ENCODE measurements around the gene COMMD7. TPM values are rescaled to one million over a fixed set of nuclear protein-coding genes. Genes with fewer than 3 reads are reported as not detected.

Gene COMMD7
- total RNA-seq (10 to 100 TPM; 16.4 to 45.2 (median 38.9) TPM), polyA plus RNA-seq (10 to 100 TPM; 41.7 to 58.6 (median 47.6) TPM)
- long read RNA-seq, donor 1, transcript COMMD7-201 (9 exons, 1,900 nt): major isoform, 17 of 21 reads
- long read RNA-seq, donor 1, partial matches to known transcripts: 0 of 21 reads
- long read RNA-seq, donor 1, other reads (novel, unspliced or antisense): 0 of 21 reads
- long read RNA-seq, donor 2, transcript COMMD7-201 (9 exons, 1,900 nt): major isoform, 13 of 14 reads
- long read RNA-seq, donor 2, partial matches to known transcripts: 0 of 14 reads
- long read RNA-seq, donor 2, other reads (novel, unspliced or antisense): 0 of 14 reads
- long read RNA-seq, donor 3, transcript COMMD7-201 (9 exons, 1,900 nt): major isoform, 13 of 15 reads
- long read RNA-seq, donor 3, partial matches to known transcripts: 0 of 15 reads
- long read RNA-seq, donor 3, other reads (novel, unspliced or antisense): 0 of 15 reads
- long read RNA-seq, donor 4, transcript COMMD7-201 (9 exons, 1,900 nt): major isoform, 30 of 37 reads
- long read RNA-seq, donor 4, partial matches to known transcripts: 3 of 37 reads
- long read RNA-seq, donor 4, other reads (novel, unspliced or antisense): 1 of 37 reads
- long read RNA-seq, donor 5, transcript COMMD7-202 (9 exons, 1,343 nt): minor isoform, 7 of 104 reads
- long read RNA-seq, donor 5, transcript COMMD7-201 (9 exons, 1,900 nt): major isoform, 92 of 104 reads
- long read RNA-seq, donor 5, partial matches to known transcripts: 1 of 104 reads
- long read RNA-seq, donor 5, other reads (novel, unspliced or antisense): 4 of 104 reads
- long read RNA-seq, donor 6, transcript COMMD7-201 (9 exons, 1,900 nt): major isoform, 14 of 19 reads
- long read RNA-seq, donor 6, partial matches to known transcripts: 0 of 19 reads
- long read RNA-seq, donor 6, other reads (novel, unspliced or antisense): 1 of 19 reads
- long read RNA-seq, donor 7, transcript COMMD7-201 (9 exons, 1,900 nt): major isoform, 7 of 8 reads
- long read RNA-seq, donor 7, partial matches to known transcripts: 0 of 8 reads
- long read RNA-seq, donor 7, other reads (novel, unspliced or antisense): 0 of 8 reads
- long read RNA-seq, donor 8, transcript COMMD7-201 (9 exons, 1,900 nt): major isoform, 22 of 27 reads
- long read RNA-seq, donor 8, transcript COMMD7-202 (9 exons, 1,343 nt): minor isoform, 5 of 27 reads
- long read RNA-seq, donor 8, partial matches to known transcripts: 0 of 27 reads
- long read RNA-seq, donor 8, other reads (novel, unspliced or antisense): 0 of 27 reads
- long read RNA-seq, donor 9, transcript COMMD7-201 (9 exons, 1,900 nt): major isoform, 21 of 22 reads
- long read RNA-seq, donor 9, partial matches to known transcripts: 0 of 22 reads
- long read RNA-seq, donor 9, other reads (novel, unspliced or antisense): 0 of 22 reads
- long read RNA-seq, donor 10, transcript COMMD7-201 (9 exons, 1,900 nt): major isoform, 16 of 16 reads
- long read RNA-seq, donor 10, partial matches to known transcripts: 0 of 16 reads
- long read RNA-seq, donor 10, other reads (novel, unspliced or antisense): 0 of 16 reads

DNA sequence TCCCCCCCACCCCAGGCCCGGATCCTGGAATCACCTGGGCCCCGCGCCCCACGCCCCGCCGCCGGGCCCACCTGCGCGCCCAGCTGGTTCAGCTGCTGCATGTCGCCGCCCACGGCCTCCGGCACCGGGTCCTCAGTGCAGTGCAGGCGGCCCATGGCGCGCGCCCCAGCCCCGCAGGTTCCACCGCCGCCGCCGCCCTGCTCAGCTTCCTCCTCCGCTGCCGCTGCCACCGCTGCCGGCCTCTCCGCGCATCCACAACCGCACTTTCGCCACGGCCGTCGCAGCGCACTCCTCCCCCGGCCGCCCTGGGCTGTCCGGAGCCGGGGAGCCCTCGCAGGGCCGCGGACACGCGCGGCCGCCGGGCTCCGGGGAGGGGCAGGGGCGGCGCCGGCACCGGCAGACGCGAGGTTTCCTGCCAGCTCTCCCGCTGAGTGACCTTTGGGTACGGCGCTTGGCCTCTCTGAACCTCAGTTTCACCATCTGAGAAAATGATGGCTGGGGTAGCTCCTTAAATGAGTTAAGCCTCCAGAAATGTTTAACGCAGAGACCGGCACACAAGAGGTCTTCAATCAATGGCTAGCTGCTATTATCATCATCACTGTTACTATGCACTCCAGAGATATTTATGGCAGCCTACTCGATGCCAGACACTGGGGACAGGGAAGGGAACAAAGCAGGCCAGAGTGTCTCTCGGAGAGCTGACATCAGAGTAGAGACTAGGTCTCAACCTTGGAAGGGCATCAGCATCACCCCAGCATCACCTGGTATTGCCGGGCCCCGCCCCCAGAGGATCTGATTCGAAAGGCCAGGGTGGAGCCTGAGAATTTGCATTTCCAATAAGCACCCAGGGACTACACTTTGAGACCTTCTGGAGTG lies at the start of gene COMMD7:
Gene COMMD7 (minus strand): TSS at position 231 of the 876 bp plus-strand sequence. CDS start 76 bp downstream, at position 155.
- DNase-seq: peak; percentile 53 to 77 (median 62)
- peak within 1 kb of the TSS; percentile 33 to 83 (median 78) for H3K4me3 ChIP-seq
- H3K4me1 ChIP-seq (replicated peaks in 1 of 2): peaks cover 4 to 6% of the 10 kb centered on the region in 2 donors
- H3K27ac ChIP-seq: peak within 1 kb of the TSS in 4 of 5 donors; percentile 62 to 91 (median 85)
- no peaks in the 10 kb centered on the region for H3K27me3 ChIP-seq
- no peaks in the 10 kb centered on the region for H3K36me3 ChIP-seq (replicated peaks in 1 of 2)
- intact Hi-C loops (cut with DNase I): no loop called here
- TF ChIP-seq, protein P1, sequence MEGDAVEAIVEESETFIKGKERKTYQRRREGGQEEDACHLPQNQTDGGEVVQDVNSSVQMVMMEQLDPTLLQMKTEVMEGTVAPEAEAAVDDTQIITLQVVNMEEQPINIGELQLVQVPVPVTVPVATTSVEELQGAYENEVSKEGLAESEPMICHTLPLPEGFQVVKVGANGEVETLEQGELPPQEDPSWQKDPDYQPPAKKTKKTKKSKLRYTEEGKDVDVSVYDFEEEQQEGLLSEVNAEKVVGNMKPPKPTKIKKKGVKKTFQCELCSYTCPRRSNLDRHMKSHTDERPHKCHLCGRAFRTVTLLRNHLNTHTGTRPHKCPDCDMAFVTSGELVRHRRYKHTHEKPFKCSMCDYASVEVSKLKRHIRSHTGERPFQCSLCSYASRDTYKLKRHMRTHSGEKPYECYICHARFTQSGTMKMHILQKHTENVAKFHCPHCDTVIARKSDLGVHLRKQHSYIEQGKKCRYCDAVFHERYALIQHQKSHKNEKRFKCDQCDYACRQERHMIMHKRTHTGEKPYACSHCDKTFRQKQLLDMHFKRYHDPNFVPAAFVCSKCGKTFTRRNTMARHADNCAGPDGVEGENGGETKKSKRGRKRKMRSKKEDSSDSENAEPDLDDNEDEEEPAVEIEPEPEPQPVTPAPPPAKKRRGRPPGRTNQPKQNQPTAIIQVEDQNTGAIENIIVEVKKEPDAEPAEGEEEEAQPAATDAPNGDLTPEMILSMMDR (IDR thresholded peaks at IDR 0.05): no peak
- peak; percentile 24 to 37 for TF ChIP-seq POLR2A (IDR thresholded peaks at IDR 0.05)
- 0 to 5% (median 1%) methylated on average over 2 to 64 of the region's 64 CpGs for WGBS, 4 donors
- no peaks in the 10 kb centered on the region for H3K9me3 ChIP-seq (replicated peaks in 1 of 3)

DNA sequence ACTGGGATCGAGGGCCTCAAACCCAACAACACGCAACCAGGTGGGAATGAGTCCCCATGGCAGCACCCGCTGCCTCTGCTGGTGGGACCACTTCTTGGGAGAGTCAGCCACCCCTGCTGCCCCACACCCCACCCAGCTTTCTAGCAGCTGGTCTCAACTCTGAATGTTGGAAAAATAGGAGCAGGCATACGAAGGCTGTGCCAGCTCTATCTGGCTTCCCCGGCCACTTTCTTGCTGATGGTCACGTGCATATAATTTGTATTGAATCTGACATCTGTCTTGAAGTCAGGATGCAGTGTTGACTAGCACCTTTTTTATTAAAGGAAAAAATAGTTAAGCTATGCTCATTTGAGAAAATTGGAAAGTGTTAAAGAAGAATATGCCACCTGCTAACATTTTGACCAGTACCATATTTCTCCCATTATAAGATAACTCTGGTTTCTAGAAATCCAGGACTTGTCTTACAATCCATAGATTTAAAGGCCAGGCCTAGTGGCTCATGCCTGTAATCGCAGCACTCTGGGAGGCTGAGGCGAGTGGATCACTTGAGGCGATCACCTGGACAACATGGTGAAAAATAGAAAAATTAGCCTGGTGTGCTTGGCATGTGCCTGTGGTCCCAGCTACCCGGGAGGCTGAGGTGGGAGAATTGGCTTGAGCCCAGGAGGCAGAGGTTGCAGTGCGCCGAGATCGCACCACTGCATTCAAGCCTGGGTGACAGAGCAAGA lies 49.6 kb upstream of the COMMD7 start:
- Histone ChIP-seq H3K36me3 (replicated peaks in 1 of 2) (no peaks in the 10 kb centered on the region), H3K4me3 (no peak overlapping the region), H3K4me1 (replicated peaks in 1 of 2) (no peaks in the 10 kb centered on the region), H3K27ac (no peak overlapping the region), H3K27me3 (no peaks in the 10 kb centered on the region), H3K9me3 (replicated peaks in 1 of 3) (no peaks in the 10 kb centered on the region)
- WGBS, 4 donors: 82 to 91% (median 83%) methylated on average over 11 to 13 of the region's 13 CpGs
- intact Hi-C loops (cut with DNase I): loop anchor here in 1 of 2 donors (5.0 to 10.0 kb wide), 2 partner anchors 102 to 299 kb away; no protein-coding TSS in a partner anchor
- TF ChIP-seq, protein P1 (IDR thresholded peaks at IDR 0.05): no peak
- no peak for TF ChIP-seq POLR2A (IDR thresholded peaks at IDR 0.05)
- no peak for DNase-seq

DNA sequence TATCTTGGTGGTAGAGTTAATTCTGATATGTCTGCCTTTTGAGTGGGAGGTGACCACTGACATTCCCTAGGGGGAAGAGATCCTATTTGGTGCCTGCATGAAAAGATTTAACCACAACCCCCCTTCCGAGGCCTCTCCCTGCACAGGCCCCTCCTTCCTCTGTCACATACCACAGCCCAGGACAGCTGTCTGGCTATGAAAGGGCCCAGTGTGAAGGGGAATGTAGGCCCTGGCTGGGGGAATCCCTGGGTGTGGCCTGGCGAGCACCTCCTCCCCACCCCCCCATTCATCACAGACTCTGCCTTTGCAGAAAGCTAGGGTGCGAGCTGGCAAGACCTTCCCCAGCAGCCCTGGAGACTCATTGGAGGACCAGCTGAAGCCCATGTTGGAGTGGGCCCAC lies 49.0 kb upstream of the COMMD7 start:
- H3K36me3 ChIP-seq (replicated peaks in 1 of 2): no peaks in the 10 kb centered on the region
- TF ChIP-seq POLR2A (IDR thresholded peaks at IDR 0.05): no peak
- TF ChIP-seq, protein P1 (IDR thresholded peaks at IDR 0.05): no peak
- no peak overlapping the region for H3K27ac ChIP-seq
- no peaks in the 10 kb centered on the region for H3K9me3 ChIP-seq (replicated peaks in 1 of 3)
- intact Hi-C loops (cut with DNase I): loop anchor here in 1 of 2 donors (5.0 to 10.0 kb wide), 2 partner anchors 102 to 300 kb away; no protein-coding TSS in a partner anchor
- no peaks in the 10 kb centered on the region for H3K4me1 ChIP-seq (replicated peaks in 1 of 2)
- H3K27me3 ChIP-seq: no peaks in the 10 kb centered on the region
- whole genome bisulfite sequencing, 4 donors: 77 to 89% (median 85%) methylated on average over 1 to 3 of the region's 3 CpGs
- DNase-seq: no peak
- no peak overlapping the region for H3K4me3 ChIP-seq
